Fibroblast of skin of right biceps (primary cell): ENCODE measurements around the gene SFSWAP.
A peak's percentile ranks its signal among the peaks of the same experiment; 100 is the strongest.
"Not testable (repeated sequence)": the region's sequence is repeated elsewhere in the genome, so short reads cannot be mapped to it uniquely, and the experiment has no call there.

Source experiments
- DNase-seq: peaks from one replicate; pipeline ENCODE4 v3.0.0-alpha.2; 2013

The SFSWAP gene

DNA sequence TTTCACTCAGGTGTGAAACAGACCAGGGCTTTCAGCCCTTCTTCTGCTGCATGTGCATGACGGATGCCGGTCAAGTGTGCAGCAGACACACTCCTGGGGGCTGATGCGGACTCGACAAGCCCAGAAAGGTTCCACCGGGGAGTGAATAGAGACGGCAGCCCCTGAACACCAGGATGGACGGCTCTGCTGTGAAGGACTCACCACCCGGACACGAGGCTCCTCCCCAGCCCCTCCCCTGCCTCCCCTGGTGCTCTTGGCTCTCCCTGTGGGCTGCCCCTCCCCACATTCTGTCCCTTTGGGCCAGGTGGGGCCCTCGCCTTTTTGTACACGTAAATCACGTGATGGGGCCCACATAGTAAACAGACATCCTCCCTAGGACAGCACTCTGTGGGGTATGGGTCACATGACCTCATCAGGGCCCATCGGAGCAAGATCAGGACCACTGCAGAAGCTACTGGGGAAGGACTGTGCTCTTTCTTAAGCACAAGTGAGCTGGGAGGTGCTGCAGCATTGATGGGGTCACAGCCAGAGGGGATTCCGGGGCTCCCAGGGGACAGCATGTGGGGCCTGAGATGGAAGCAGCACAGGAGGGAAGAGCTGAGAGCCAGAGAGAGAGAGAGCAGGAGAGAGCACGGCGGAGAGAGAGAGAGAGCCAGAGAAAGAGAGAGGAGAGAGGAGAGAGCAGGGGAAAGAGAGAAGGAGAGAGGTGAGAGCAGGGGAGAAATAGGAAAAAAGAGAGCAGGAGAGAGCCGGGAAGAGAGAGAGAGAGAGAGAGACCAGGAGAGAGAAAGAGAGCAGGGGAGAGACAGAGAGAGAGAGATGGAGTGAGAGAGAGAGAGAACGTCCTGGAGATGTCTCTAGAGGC lies 30.3 kb upstream of the SFSWAP start:
- DNase-seq, result not testable (repeated sequence)

DNA sequence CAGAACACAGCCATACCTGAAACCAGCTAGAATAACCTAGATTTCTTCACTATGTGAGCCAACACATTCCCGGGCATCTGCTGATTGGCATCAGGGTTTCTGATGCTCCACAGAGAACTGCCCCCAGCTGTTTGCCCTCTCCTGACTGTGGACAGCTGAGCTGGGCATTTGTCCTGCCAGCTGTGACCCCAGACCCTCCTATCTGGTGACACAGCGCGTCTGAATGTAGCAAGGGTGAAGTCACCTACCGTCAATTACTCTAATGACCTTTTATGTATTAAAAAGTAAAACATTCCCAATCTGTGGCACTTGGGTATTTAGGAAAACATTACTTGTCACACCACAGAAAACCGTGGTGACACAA lies 29.7 kb upstream of the SFSWAP start:
- no peak for DNase-seq

DNA sequence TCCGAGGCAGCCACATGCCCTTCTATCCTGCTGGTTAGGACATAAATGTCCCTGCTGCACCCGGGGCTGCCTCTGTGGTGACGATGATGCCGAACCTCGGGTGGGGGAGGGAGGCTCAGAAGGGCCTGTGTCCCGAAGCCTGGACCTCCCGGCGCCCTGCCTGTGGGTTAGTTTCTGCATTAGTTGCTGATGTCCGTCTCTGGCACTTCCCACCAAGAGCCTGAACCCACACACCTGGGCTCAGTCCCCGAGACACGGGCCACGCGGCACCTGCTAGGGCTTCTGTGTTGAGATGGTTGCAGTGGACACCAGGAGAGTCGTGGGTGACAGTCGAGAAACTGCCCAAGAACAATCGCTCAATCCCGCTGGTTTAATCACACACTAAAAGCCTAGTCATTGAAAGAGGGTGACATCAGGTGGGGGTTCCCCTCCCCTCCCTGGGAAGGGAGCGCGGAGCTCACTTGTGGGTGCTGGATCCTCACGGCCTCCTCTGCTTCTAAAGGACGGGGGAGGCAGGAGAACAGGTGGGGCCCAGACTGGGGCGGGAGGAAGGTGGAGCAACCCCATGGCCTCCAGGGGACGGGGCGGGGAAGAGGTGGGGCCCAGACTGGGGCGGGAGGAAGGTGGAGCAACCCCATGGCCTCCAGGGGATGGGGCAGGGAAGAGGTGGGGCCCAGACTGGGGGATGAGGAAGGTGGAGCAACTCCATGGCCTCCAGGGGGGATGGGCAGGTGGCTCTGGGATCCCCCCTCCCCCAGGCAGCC lies 29.0 kb upstream of the SFSWAP start:
- not testable (repeated sequence) for DNase-seq

DNA sequence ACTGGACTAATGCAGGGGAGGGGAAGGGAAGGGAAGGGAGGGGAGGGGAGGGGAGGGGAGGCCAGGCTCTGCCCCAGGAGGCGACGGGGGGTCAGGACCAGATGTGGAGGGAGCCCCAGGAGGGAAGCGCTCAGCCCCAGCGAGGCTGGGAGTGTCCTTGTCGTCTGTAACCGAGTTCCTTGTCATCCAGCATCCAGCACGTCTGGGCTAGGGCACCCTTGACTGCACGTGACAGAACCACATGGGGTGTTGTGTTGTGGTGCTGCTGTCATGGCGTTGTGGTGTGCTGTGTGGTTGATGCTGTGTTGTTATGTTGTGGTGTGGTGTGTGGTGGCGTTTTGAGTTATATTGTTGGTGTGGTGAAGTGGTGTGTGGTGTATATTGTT lies 28.4 kb upstream of the SFSWAP start:
- no peak for DNase-seq

DNA sequence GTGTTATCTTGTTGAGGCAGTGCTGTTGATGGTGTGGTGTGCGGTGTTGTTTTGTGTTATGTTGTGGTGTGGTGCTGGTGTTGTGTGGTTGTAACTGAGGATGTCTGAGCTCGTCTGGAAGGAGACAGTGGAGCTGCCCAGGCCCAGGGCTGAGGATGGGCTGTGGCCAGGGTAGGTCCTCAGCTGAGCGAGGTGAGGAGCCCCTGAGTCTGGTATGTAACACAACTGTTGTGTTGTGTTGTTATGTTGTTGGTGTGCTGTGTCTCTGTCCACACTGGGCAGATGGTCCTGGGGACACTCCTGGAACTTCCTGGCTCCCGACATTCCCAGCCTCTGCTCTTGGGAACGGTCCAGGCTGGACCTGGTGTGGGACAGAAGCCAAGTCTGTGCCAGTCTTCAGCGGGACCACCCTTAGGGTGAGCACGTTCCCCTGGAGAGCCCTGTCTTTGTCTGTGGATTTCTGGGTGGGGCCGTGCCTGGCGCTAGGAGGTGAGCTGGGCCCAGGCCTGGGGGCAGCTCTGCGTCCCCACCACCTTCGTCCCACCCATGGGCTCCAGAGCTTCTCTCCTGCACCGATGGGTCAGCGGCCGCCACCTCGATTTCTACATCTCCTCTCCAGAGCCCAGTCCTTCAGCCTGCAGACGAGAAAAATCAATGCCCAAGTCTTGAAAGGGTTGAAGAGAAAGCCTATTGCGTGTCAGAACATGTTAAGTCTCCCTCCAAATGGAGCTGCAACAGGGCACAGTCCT lies 27.4 kb upstream of the SFSWAP start:
- no peak for DNase-seq

DNA sequence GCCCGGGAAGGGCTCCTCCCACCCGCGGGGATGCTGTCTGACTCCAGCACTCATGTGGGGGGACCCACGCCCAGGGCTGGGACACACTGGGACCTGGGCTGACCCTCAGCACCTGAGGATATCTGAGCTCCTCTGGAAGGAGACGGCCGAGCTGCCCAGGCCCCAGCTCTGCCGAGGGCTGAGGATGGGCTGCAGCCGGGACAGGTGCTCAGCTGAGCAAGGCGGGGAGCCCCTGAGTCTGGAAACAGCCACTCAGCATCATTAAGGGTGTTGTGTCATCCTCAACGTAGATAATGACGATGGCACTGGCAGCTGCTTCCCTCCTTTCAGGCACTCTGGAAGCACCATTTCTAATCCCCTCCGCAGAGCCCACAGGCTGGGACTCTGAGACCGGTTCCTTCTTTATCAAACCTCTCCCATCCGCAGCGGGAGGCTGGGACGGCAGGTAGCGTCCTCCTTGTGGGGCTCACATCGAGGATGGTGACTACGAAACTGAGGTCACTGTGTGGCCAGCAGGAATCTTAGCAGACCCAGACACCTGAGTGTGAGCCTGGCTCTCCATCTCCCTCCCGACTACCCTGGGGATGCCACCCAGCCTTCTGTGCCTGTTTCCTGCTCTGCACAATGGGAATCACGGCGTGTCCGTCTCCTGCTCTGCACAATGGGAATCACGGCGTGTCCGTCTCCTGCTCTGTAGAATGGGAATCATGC lies 26.7 kb upstream of the SFSWAP start:
- DNase-seq, result no peak

DNA sequence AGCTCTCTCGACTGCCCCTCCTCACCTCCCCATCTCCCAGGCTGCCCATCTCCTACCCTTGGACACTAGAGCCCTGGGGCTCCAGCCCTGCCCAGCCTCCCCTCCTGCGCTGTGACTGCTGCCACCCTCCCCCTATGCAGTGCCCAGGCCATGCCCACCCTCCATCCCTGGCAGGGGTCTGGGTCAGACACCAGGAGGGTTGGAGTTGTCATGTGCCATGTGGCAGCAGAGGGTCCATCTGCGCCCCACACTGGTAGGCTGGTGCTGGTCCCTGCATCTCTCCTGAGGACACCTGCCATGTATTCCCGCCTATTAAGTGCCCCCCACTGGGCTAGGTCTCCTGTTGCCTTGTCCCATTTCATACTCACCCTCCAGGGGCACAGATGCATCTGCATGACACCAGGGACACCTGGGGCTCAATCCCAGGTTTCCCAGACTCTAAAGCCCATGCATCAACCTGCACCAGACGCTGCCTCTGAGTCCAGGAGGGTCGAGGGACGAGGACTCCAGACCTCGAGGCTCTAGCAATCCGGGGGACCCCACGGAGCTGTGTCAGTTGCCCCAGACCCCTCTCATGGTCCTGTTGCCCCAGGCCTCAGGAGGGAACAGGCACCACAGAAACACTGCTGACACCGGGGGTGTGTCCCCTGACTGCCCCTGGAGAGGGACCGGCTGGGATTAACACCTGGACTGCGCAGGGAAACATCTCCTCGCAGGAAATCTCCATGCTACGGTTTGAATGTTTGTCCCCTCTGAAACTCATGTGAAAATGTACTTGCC lies 23.4 kb upstream of the SFSWAP start:
- no peak for DNase-seq

DNA sequence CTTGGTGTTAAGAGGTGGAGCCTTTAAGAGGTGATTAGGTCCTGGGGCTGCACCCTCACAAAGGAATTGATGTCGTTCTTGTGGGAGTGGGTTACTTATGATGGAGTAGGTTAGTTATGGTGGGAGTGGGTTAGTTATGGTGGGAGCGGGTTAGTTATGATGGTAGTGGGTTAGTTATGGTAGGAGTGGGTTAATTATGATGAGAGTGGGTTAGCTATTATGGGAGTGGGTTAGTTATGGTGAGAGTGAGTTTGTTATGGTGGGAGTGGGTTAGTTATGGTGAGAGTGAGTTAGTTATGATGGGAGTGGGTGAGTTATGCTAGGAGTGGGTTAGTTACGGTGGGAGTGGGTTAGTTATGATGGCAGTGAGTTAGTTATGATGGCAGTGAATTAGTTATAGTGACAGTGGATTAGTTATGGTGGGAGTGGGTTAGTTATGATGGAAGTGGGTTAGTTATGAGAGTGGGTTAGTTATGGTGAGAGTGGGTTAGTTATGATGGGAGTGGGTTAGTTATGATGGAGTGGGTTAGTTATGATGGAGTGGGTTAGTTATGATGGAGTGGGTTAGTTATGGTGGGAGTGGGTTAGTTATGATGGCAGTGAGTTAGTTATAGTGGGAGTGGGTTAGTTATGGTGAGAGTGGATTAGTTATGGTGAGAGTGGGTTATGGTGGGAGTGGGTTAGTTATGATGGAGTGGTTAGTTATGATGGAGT lies 22.6 kb upstream of the SFSWAP start:
- DNase-seq, result no peak

DNA sequence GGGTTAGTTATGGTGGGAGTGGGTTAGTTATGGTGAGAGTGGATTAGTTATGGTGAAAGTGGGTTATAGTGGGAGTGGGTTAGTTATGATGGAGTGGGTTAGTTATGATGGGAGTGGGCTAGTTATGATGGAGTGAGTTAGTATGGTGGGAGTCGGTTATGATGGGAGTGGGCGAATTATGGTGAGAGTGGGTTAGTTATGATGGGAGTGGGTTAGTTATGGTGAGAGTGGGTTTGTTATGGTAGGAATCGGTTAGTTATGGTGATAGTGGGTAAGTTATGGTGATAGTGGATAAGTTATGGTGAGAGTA lies 22.1 kb upstream of the SFSWAP start:
- no peak for DNase-seq

DNA sequence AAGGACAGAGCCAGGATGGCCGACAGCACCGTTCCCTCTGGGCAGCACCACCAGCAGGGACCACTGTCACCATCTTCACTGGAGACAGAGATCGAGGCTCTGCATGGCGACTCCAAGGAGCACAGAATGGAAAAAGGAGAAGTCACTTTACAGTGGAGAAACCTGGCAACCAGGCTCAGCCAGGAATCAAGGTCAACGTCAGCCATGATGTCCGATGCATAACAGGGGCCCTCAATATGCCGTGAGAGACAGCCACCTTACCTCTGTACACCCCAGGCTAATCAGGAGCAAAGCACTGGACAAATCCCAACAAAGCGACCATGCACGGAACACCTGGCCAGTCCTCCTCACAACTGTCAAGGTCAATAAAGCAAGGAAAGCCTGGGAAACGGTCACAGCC lies 20.6 kb upstream of the SFSWAP start:
- DNase-seq, result no peak

DNA sequence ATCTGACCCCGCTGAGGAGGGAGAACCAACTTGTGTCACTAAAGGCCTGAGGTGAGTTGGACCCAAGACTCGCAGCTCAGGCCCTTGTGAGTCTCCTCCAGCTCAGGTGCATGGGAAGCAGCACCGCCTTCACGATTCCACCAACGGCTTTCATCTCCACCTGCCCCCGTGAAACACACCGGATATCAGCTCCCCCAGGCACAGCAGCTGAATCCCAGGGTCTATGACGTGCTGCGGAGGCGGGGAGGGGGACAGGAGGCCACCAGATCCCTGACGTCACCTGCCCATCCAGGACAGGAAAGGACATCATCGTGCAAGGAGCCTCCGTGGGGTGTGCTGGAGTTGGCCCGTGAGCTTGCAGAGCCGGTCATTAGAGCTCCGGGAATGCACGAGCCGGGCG lies 18.5 kb upstream of the SFSWAP start:
- DNase-seq, result no peak

DNA sequence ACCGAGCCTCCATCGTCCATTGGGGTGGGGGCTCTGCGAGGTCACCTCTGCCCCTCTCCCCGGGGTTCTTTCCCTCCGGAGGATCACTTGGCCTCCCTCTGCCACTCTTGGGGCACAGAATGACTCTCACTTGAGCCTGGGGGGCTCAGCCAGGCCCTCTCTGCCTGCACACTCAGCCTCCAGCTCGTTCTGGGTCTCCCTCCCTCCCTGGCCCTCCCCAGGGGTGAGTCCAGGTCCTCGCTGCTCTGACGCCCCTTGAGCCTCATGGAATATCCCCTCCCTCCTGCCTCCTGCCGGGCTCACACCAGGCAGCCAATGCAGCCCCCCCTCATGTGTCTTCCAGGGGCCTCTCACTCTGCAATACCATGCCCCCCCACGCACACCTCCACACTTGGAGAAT lies 17.7 kb upstream of the SFSWAP start:
- DNase-seq, result no peak

DNA sequence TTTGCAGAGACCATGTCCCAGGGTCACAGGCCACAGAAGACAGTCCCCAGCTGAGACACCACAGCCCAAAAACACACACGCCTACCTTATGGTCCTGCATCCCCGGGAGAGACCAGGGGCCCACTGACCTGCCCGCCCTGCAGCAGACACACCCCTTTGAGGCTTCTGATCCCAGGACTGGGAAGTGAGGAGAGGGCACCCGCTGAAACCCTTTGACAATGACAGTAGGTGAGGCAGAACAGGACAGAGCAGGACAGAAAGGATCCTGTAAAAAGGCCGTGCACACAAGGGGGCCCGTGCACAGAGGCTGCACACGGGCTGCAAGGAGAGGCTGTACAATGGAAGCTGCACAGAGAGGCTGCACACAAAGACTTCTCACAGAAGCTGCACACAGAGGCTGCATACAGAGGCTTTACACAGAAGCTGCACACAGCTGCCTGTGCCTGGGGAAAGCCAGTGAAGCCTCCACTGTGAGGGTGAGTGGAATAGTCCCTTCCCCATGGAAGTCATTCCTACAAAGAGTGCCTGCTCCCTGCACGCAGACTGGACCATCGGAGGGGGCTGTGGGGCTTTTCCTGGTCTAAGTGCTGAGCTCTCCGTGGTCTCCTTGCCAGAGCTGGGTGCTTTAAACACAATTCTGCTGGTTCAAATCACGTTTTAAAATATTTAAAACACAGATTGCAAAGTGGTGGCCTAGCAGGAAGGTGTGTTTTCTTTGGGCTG lies 16.6 kb upstream of the SFSWAP start:
- DNase-seq, result no peak

DNA sequence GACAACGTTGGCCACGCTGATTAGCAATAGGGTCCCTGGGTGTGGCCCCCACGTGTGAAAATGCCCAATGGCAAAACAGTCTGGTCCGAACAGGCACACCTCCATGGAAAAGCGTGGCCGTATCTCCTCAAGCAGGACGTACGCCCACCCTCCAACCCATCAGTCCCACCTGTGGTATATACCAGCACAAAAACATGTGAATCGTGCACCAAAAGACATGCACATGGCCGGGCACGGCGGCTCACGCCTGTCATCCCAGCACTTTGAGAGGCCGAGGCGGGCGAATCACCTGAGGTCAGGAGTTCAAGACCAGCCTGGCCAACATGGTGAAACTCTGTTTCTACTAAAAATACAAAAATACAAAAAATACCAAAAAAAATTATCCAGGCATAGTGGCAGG lies 14.9 kb upstream of the SFSWAP start:
- no peak for DNase-seq

DNA sequence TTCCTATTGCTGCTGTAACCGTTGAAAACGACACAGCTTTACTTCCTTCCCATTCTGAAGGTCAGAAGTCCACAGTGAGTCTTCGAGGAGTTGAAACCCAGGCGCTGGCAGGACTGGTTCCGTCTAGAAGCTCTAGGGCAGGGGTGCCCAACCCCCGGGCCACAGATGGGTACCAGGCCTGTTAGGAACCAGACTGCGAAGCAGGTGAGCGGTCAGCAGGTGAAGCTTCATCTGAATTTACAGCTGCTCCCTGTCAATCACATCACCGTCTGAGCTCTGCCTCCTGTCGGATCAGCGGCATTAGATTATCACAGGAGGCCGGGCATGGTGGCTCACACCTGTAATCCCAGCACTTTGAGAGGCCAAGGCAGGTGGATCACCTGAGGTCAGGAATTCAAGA lies 12.6 kb upstream of the SFSWAP start:
- DNase-seq, result no peak

DNA sequence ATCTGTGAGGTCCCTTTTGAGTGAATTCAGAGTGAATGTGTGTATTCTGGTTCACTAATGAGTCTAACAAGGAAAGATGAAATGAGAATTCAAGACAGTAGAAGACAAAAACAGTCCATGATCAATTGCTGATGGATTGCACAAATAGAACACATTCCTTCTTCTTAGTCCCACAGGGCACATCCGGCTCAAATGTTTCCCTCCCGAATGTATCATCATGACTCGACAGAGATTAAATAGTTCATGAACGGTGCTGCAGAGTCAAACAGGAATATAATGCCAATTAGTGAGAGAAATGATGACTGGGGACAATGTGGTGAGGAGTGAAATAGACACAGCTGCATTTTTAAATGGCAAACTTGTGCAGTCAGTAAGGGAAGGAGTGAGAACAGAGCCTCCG lies 11.5 kb upstream of the SFSWAP start:
- DNase-seq, result peak; percentile 11

DNA sequence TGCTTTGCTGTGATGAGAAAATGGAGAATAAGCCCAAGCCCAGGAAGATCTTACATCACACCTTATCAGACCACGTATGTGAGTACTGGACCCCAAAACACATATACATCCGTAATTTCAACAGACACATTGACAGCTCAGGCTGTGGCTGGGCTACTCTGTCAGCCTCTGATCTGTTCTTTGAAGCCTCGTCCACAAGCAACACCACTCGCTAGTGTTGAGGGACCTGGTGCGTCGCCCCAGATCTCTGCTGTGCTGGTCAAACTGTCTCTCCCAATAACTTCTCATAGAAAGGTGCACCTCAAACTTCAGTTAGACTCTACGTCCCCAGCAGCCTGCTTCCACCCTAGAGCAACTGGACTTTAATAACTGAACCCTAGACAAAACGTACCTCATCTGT lies 10.6 kb upstream of the SFSWAP start:
- no peak for DNase-seq

DNA sequence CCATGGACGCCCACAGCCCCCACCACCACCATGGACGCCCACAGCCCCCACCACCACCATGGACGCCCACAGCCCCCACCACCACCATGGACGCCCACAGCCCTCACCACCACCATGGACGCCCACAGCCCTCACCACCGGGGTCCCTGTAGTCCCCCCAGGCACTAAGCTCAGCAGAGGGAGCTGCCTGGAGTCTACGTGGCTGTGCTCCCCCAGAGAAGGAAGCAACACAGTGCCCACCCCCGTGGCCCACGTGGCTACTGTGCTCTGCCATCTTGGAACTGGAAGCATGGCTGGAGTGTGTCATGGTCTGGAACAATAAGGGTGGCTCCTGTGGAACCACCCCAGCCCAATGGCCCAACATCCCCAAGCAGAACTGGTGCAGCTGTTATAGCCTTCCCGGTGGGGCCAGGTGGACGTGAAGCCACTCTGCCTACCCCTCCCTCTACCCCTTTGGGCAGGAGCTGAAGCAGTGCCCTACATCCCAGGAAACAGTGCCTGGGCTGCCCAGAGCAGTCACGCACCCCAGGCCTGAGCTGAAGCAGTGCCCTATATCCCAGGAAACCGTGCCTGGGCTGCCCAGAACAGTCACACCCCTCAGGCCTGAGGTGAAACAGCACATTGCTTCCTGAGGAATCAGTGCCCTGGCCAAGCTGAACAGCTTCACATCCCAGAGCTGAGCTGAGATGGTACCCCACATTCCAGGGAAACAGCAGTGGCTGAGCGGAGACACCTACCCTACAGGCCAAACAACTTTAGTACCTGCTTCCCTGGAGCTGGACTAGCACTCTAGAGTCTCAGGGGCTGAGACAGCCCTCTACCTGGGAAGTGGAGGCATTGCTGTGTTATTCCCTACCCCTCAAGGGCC lies 9.0 kb upstream of the SFSWAP start:
- no peak for DNase-seq

DNA sequence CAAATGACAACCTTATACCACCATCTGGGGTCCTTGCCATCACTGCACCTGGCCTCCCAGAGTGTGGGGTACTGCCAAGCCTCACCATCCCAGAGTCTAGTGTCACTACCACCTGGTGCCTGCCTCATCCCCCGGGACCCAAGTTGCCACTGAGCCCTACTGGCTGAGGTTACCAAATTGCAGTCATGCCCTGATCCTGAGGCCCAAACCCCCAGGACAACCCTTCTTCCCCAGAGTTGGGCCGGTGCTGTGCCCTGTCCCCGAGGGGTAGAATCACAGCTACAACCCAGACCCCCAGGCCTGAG lies 8.4 kb upstream of the SFSWAP start:
- DNase-seq, result no peak

DNA sequence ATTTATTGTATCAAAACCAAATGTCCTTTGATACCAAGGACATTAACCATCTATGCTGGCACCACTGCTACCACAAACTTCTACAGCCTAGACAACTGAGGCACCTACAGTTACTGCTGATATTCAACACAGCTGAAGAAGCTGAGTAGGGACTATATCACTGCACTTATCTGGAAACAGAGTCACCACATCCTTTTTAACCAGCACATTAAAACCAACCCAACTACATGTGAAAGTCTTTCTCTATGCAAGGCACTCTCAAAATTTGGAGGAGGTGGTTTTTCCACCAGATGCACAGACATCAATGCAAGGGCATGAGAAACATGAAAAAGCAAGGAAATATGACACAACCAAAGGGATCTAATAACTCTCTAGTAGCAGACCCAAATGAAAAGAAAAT lies 7.7 kb upstream of the SFSWAP start:
- no peak for DNase-seq
